Fibroblast of the aortic adventitia (primary cell): ENCODE results near the gene NUP214. TPM values are rescaled to one million over a fixed set of nuclear protein-coding genes. Genes with fewer than 3 reads are reported as not detected.

ENCODE experiments used
- DNase-seq: peaks from one replicate; pipeline ENCODE4 v3.0.0-alpha.2; 2010; ENCODE audit warnings: low read depth
- H3K4me3 ChIP-seq: 2 replicates; pipeline ENCODE4 v1.5.1; 2011; ENCODE audit warnings: low read depth, mild to moderate bottlenecking, control low read depth, low read length, moderate library complexity
- CTCF ChIP-seq: IDR thresholded peaks from 2 replicates; pipeline ENCODE4 v1.5.1; 2011; ENCODE audit warnings: mild to moderate bottlenecking, low read length, control low read depth, inconsistent platforms; ENCODE audit not compliant: insufficient read depth
- small RNA-seq: library from RNA; depleted of rRNA; stranded (forward); fragments of <200 nt; gene quantifications from one replicate; pipeline ENCODE3, GENCODE V24; 2012
- total RNA-seq: library from RNA; depleted of rRNA; stranded (reverse); fragments of >200 nt; gene quantifications from 2 replicates; pipeline ENCODE4 v1.2.3, GENCODE V29; 2012; ENCODE audit warnings: low replicate concordance

NUP214 gene
- total RNA-seq, 1 donor: 20.2 TPM

GRCh38 chr9:131282688-131283422 lies 157.5 kb downstream of the NUP214 start:
- no peak for TF ChIP-seq CTCF
- DNase-seq: no peak
- no peak overlapping the region for H3K4me3 ChIP-seq

Small RNA genes within 50 kb of the gene (small RNA-seq; reads per million reads assigned to genes)
- gene RNU6-881P: not detected

Other genes starting within 250 kb of the NUP214 start
- gene QRFP, start 228.8 kb upstream of the NUP214 start, total RNA-seq: not detected in 2 replicates
- gene FIBCD1, start 186.3 kb upstream of the NUP214 start, total RNA-seq: 0.27 TPM in 1 of 2 replicates, not detected in the other
- 0.08 TPM in 1 of 2 replicates, not detected in the other for gene LAMC3, start 116.4 kb upstream of the NUP214 start, total RNA-seq
- gene AIF1L, start 29.1 kb upstream of the NUP214 start, total RNA-seq: 0.25 and 0.45 TPM in 2 replicates
- gene FAM78A, start 150.9 kb downstream of the NUP214 start, total RNA-seq: 0.25 and 0.36 TPM in 2 replicates
- gene PLPP7, start 164.1 kb downstream of the NUP214 start, total RNA-seq: 5.6 and 9.8 TPM in 2 replicates